Anterior cingulate cortex (tissue), 58 donors: Measurements from ENCODE around the gene CTXN1.
"Not testable (repeated sequence)": the region's sequence is repeated elsewhere in the genome, so short reads cannot be mapped to it uniquely, and the experiment has no call there.

Source experiments
- DNase-seq, 58 donors: peaks; one replicate each; lab custom pipeline; 2025; lab: John Stamatoyannopoulos, UW

Gene CTXN1

DNA sequence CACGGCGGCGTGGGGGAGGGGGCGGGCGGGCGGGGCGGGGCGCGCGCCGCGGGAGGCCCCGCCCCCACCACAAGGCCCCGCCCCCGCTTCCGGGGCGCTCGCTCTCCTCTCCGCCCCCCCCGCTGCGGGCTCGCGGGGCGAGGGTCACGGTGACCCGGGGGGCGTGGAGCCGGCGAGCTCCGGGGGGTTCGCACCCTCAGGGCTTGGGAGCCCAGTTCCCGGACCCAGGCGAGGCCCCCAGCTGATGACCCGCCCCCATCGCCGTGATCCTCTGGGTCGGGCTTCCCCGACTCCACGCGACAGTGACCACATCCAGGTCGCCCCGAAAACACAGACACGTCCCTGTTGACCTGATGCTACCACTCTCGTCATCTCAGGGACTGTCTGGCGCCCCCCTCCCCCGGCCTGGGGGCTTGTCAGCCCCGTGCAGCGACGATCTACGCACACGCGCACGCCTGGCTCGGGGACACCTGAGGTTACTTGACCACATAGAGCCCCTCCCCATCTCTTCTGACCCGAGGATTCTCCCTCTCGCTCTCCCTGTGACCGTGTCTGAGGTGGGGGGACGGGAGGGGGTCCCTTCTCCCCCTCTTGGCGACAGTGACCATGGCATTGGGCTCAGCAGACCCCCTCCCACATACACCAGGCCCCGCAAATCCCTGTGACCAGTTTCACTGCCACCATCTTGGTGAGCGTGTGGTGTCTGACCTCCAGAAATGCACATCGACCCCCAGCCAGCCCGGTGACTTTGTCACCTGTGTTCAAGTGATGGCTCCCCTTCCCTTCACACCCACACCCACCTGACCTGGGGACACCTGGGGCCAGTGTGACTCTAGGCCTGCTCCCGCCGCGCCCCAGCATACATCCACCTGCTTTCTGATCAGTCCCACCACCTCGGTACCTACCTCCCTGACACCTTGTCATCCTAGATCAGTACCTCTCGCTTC is 21.6 kb downstream of the CTXN1 start:
- peak in 6 of 58 donors; percentile 35 to 73 (median 64) for DNase-seq

DNA sequence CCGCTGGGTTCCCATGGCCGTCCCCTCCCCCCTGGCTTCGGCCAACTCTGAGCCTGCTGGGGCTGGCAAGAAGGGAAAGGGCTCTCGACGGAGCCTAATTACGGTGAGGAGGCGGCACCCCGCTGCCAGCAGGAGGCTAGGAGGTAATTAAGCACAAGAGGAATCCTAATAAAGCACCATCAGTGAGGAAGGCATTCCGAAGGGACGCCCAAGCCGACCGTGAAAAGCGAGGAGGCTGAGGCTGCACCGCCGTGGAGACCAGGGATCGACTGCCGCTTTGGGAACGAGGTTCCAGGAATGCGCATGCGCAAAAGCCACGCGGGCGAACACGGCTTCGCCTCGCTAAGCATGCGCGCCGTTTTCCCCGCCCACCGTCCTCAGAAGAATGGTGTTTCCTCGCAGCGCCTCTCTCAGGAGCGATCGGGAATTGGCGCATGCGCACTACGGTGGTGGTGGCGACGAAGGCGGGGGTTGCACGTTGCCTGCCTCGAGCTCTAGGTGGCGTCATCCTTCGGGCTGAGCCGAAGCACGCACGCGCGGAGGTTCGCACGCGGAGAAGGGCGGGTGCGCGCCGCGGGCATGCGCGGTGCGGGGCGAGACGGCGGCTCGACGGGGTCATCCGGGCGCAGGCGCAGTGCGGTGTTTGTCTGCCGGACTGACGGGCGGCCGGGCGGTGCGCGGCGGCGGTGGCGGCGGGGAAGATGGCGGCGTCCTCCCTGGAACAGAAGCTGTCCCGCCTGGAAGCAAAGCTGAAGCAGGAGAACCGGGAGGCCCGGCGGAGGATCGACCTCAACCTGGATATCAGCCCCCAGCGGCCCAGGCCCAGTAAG is 22.5 kb downstream of the CTXN1 start, which contains the start of gene MAP2K7:
TSS of gene MAP2K7 (plus strand) at position 634 of the 830 bp plus-strand sequence. CDS start at position 702, 68 bp downstream.
- DNase-seq = peak; percentile 88 to 100 (median 99)

DNA sequence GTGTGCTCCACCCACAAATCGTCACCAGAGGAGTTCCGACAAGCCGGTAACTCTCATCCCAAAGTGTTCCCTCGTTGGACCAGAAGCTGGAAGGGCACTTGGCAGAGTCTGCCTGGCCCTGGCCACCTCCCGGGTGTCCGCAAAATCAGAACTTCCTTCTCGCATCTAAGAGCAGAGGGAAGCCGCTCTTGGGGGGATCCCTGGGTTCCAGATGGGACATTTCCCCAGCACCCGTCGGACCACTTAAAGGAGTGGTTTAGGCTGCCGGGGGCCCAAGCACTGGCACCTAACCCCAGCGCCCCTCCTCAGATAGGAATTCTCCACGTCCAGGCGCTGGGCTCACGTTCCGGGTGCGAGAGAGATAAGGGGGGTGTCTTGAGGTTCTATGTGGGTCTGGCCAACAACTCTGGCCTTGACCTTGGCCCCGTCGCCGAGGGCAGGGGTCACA is 23.1 kb downstream of the CTXN1 start:
- peak in 1 of 58 donors; percentile 63 for DNase-seq

DNA sequence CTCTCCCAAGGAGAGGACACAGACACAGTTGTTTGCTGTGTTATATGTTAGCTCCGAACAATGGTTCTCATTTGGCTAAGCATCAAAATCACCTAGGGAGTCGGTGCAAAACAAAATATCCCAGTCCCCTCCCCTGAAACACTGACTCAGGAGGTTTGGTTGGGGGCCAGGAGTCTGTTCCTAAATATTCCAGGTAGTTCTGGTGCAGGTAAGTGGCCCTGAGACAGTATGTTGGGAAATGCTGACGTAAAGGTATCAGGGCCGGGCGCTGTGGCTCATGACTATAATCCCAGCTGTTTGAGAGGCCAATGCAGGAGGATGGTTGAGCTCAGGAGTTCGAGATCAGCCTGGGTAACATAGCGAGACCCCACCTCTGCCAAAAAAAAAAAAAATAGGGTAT is 24.6 kb downstream of the CTXN1 start:
- no peak for DNase-seq

DNA sequence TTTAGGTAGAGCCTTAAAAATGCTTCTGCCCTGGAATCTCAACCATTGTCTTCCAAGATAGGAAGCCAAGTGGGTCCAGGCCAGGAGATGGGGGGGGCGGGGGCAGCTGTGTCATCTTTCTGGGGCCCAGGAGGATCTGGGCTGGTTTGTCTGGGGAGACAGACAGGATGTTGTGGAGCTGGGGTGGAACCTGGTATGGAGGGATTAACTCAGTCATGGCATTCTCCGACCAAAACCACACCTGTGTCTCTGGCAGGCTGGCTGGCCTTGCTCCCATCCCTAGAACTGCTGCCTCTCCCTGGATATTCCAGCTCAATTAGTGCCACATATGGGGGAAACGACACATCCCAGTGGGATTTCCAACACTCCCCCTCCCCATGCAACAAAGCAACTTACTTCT is 25.0 kb downstream of the CTXN1 start:
- no peak for DNase-seq

DNA sequence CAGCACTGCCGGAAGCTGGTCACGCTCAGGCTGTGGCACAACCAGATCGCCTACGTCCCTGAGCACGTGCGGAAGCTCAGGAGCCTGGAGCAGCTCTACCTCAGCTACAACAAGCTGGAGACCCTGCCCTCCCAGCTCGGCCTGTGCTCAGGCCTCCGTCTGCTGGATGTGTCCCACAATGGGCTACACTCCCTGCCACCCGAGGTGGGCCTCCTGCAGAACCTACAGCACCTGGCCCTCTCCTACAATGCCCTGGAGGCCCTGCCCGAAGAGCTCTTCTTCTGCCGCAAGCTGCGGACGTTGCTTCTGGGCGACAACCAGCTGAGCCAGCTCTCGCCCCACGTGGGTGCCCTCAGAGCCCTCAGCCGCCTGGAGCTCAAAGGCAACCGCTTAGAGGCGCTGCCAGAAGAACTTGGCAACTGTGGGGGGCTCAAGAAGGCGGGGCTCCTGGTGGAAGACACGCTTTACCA is 25.5 kb downstream of the CTXN1 start:
- no peak for DNase-seq

DNA sequence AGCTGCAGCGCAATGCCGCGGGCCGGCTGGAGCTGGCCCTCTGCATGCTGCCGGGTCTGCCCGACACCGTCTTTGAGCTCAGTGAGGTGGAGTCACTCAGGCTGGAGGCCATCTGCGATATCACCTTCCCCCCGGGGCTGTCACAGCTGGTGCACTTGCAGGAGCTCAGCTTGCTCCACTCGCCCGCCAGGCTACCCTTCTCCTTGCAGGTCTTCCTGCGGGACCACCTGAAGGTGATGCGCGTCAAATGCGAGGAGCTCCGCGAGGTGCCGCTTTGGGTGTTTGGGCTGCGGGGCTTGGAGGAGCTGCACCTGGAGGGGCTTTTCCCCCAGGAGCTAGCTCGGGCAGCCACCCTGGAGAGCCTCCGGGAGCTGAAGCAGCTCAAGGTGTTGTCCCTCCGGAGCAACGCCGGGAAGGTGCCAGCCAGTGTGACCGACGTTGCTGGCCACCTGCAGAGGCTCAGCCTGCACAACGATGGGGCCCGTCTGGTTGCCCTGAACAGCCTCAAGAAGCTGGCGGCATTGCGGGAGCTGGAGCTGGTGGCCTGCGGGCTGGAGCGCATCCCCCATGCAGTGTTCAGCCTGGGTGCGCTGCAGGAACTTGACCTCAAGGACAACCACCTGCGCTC is 26.1 kb downstream of the CTXN1 start:
- DNase-seq = no peak

DNA sequence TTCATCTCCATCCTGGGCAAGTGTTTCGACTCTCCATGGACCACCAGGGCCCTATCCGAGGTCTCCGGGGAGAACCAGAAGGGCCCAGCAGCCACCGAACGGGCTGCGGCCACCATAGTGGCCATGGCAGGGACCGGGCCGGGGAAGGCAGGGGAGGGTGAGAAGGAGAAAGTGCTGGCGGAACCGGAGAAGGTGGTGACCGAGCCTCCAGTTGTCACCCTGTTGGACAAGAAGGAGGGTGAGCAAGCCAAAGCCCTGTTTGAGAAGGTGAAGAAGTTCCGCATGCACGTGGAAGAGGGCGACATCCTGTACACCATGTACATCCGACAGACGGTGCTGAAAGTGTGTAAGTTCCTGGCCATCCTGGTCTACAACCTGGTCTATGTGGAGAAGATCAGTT is 27.0 kb downstream of the CTXN1 start:
- DNase-seq = no peak

DNA sequence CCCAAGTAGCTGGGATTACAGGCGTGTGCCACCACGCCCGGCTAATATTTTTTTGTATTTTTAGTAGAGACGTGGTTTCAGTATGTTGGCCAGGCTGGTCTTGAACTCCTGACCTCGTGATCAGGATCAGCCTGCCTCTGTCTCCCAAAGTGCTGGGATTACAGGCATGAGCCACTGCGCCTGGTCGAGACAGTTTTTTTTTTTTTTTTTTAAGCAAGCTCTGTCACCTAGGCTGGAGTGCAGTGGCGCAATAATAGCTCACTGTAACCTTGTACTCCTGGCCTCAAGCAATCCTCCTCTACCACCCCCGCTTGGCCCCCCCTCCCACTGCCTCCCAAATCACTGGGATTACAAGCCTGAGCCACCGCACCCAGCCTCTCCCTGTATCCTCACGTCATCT is 28.6 kb downstream of the CTXN1 start:
- DNase-seq = no peak

DNA sequence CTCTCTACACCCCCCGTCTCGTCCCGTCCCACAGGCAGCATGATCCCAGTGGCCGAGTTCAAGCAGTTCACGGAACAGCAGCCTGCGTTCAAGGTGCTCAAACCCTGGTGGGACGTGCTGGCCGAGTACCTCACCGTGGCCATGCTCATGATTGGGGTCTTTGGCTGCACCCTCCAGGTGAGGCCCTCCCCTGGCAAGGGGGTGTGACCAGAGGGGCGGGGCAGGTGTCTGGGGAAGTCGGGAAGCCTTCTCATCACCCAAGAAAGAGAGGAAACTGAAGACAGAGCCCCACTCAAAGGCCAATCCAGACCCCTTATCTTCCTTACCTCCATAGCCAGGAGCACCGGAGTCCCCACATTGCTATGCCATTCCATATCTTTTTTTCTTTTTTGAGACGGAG is 30.4 kb downstream of the CTXN1 start:
- no peak for DNase-seq

DNA sequence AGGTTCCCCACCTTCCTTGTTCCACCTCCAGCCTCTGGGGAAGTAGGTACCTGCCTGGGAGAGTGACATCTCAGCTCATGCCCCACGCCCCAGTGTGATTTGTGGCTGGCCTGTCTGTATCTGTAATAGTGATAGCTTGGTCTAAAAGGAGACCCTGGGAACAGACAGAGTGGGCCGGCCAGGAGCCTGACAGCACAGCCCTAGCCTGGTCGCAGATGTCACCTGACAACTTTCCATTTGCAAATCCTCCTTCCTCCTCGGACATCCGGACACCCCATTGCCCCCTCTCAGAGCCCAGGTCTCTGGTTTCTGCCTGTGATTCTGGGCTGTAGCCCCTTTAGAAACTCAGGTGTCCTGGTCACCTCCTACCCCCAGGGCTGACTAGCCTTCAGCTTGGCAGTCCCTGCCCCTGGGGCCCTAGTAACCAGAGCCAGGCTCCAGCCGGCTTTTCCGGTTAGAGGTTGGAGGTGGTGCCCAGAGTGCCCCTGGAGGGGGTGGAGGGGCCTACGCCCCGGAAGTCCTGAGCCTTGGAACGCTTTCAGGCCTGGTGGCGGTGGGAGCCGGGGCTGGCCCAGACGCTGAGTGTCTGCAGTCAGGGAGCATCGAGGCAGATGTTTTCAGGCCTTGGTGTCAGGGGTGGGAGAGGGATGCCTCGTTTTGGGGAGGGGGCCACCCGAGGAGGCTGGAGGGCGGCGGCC is 31.2 kb downstream of the CTXN1 start:
- no peak for DNase-seq

DNA sequence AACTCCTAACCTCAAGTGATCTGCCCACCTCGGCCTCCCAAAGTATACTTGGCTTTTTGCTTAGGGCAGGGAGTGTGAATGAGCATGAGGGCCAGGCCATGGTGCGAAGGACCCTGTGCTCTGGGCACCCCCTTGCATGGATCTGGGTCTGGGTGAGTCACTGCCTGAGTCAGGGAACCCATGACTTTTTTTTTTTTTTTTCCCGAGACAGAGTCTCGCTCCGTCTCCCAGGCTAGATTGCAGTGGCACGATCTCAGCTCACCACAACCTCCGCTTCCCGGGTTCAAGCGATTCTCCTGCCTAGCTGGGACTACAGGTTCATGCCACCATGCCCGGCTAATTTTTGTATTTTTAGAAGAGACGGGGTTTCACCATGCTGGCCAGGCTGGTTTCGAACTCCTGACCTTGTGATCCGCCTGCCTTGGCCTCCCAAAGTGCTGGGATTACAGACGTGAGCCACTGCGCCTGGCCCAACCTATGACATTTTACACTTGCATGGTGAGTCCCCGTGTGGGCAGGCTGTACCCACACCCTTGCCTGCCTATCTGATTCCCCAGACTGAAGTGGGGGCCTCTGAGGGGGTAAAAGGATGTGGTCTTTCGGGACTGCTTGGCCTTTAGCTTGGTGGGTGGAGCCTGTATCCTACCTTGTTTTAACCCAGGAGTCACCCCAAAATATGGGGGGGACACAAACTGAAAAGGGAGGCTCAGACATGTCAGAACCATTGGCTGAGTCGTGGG is 32.4 kb downstream of the CTXN1 start:
- not testable (repeated sequence) for DNase-seq

DNA sequence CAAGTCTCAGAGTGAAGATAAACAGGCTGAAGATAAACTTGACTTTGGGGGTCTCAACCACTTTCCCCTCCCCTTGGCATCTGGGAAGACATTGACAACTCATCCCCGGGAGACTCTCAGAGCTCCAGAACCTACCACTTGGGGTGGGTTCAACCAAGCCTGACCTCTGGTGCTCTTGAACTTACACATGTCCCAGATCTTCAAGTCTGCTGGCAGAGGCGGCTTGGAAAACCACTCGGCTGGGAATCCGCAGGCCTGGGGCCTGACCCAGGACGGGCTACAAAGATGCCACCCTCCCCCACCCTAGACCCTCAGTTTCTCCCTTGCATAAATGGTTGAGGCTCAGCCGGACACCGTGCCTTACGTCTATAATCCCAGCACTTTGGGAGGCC is 37.1 kb downstream of the CTXN1 start:
- DNase-seq = no peak

DNA sequence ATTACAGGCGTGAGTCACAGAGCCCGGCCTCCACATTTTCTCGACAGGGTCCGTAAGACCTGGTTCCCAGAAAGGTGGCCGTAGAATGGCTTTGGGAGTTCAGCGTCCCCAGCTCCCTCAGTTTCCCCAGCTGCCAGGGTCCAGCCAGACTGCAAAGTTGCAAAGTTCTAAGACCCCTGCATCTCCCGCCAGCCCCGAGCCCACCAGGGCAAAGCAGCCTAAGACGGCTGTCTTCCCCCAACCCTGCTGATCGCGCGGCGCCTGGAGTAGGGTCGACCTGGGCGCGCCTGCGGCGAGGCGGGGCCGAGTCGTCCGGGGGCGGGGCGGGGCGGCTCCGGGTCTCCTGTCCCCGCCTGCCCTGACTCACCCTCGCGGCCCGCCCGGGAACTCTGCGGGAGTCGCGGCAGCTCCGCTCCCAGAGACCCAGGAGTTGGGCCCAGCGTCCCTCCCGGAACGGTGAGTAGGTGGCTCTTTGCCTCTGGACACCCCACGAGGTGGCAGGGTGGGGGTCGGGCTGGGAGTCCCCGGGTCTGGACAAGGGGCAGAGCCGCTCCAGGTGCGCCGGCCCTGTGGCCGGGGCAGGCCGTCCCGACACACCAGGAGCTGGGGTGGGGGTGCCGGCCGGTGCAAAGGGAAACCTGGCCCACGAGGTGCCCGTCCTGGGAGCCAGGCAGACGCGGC is 37.6 kb downstream of the CTXN1 start, which contains the start of gene LRRC8E:
TSS of gene LRRC8E (plus strand) at position 366 of the 681 bp plus-strand sequence. CDS start 7,094 bp downstream, outside the sequence.
- DNase-seq = no peak

DNA sequence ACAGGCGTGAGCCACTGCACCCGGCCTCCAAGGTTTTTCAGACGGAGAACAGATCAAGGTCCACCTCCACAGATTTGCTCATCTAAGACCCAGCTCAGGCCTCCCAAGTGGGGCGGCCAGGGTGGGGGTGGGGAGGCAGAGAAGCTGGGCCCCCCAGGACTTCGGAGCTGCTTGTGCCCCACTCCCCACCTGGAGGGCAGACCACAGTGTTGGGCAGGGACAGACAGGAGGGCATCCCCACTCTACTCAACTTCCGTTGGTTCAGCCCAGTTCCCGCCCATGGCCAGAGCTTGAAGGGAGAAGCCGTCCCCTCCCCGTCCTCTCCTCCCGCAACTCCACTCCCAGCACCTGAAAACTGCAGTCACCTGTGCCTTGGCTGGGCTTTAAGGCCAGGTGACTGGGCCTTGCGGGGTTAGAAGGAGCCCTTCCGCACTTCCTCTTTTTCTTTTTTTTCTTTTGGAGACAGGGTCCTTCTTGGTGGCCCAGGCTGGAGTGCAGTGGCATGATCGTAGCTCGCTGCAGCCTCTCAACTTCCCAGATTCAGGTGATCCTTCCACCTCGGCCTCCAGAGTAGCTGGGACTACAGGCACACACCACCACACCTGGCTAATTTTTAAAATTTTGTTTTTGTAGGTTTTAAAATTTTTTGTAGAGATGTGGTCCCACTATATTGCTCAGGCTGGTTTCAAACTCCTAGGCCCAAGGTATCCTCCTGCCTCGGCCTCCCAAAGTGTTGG is 38.4 kb downstream of the CTXN1 start:
- no peak for DNase-seq

DNA sequence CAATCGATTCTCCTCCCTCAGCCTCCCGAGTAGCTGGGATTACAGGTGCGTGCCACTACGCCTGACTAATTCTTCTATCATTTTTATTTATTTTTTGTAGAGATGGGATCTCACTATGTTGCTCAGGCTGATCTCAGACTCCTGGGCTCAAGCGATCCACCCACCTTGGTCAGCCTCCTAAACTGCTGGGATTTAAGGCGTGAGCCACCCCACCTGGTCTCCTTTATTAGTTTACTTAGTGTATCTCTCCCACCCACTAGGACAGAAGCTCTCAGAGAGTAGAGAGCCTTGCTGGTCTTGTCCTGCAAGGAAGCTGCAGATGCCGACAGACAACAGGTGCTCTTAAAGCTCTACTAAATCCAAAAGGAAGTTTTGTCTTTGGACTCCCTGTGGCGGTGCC is 40.1 kb downstream of the CTXN1 start:
- DNase-seq = no peak

DNA sequence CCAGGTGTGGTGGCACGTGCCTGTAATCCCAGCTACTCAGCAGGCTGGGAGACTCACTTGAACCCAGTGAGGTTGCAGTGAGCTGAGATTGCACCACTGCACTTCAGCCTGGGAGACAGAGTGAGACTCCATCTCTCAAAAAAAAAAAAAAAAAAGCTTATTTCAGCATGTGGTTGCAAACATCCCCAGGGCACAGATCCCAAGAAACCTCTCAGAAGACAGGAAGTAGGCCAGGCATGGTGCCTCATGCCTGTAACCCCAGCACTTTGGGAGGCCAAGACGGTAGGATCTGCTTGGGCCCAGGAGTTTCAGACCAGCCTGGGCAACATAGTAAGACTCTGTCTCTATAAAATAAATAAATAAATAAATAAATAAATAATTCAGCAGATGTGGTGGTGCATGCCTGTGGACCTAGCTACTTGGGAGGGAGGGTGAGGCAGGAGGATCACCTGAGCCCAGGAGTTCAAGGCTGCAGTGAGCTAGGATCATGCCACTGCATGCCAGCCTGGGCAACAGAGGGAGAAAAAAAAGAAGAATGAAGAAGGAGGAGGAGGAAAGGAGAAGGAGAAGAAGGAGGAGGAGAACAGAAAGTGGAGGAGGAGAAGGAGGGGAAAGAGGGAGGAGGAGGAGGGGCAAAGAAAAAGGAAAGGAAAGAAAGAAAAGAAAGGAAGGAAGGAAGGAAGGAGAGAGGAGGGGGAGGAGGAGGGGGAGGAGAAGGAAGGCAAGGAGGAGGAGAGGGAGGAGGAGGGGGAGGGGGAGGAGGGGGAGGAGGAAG is 42.0 kb downstream of the CTXN1 start:
- DNase-seq = no peak
